VCaP (cell line): ENCODE results near the gene IL1RL1.
A peak's percentile ranks its signal among the peaks of the same experiment; 100 is the strongest.

Experiments used
- H3K27ac ChIP-seq: fragments of 450-650 bp; 2 replicates; pipeline ENCODE4 v1.5.1; 2017
- CTCF ChIP-seq: fragments of 450-650 bp; conservative IDR thresholded peaks from 2 replicates; pipeline ENCODE4 v1.5.1; 2017; ENCODE audit warnings: mild to moderate bottlenecking, moderate library complexity

IL1RL1 gene

GRCh38 chr2:102337012-102337411 is 25.6 kb downstream of the IL1RL1 start:
- no peak for TF ChIP-seq CTCF
- no peak overlapping the region for H3K27ac ChIP-seq

DNA sequence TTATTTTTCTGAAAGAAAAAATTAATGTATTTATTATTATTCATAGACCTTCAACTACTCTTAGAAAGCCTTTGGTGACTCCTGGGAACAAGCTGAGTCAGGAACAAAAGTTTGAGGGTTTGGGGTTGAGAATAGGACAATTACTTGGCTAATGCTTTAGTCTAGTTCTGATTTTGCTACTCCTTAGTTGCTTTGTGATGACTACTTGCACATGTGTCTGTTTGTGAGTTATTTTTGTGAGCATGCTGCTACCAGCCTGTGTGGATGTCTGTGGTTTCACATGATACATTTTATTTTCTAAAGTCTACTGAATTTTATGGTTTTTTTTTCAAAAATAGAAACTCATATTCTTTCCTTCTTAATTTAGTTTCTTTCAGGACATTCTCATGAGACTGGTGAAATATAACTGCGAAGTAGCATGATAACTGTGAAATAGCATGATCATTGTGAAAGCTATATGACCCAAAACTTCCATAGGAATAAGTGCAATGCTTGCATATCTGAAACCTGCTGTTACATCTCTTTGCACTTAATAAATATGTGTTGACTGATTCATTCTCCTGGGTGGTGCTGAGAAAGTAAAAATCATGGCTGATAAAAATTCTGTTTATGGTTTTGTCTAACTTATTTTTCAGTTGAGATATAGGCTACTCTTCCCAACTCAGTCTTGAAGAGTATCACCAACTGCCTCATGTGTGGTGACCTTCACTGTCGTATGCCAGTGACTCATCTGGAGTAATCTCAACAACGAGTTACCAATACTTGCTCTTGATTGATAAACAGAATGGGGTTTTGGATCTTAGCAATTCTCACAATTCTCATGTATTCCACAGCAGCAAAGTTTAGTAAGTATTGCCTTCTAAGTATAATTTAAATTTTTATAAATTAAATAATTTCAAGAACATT is 26.4 kb downstream of the IL1RL1 start:
- H3K27ac ChIP-seq: no peak overlapping the region
- no peak for TF ChIP-seq CTCF

GRCh38 chr2:102340778-102341177 is 29.4 kb downstream of the IL1RL1 start:
- no peak overlapping the region for H3K27ac ChIP-seq
- TF ChIP-seq CTCF: no peak

DNA sequence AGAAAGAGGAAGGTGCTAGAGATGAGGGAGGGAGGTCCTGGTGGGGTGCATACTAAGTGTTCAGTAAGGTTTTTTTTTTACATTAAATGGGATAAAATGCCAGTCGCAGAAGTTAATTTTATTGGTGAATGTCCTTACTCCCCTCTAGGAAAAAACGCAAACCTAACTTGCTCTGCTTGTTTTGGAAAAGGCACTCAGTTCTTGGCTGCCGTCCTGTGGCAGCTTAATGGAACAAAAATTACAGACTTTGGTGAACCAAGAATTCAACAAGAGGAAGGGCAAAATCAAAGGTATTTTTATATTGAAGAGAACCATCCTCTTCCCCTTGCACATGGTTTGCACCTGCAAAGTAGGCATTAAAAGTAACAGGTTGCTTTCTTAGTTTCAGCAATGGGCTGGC is 31.5 kb downstream of the IL1RL1 start:
- peak; percentile 76 for TF ChIP-seq CTCF
- peak overlapping the region; percentile 26 for H3K27ac ChIP-seq

DNA sequence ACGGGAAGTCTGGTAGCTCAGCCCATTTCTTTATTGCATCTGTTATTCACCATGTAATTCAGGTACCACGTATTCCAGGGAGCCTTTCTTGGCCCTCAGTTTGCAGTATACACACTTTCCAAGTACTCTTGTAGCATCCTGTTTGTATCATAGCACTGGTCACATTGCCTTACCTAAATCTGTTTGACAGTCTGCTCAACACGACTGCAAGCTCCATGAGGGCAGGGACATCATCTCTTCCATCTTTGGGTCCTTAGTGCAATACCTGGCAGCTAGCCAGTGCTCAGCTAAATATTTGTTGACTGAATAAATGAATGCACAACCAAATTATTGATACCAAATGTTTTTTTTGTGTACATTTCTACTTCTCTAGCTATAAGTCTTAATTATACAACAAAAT is 33.0 kb downstream of the IL1RL1 start:
- no peak overlapping the region for H3K27ac ChIP-seq
- TF ChIP-seq CTCF: no peak

DNA sequence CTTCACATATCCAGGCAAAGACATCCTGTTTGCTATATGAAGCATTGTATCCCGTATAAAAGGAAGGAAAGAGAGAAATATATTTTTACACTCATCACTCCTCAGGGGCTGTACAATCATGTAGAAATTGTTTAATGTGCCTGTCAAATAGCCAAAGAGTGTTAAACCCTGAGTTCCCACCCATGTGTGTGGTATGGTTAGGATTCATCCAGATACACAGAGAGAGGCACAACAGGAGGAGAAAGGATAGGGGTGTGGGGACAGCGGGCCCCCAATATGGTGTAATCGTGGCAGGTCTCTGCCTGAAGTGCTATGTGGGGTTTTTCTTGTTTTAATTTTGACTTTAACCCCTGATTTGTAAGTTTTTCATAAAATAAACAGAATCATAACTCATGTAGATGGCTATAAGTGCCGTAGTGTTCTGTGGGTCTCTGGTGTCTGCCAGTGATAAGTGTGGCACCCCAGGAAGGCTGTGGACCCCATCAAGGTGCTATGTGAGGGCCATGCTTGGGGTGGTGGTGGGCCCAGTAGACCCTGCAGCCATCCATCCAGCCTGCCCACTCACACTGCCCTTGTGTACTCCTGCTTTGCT is 34.1 kb downstream of the IL1RL1 start:
- H3K27ac ChIP-seq: no peak overlapping the region
- TF ChIP-seq CTCF: no peak

GRCh38 chr2:102346381-102347130 is 35.2 kb downstream of the IL1RL1 start:
- H3K27ac ChIP-seq: no peak overlapping the region
- TF ChIP-seq CTCF: no peak
